ENCODE results near the gene INSRR. TPM values are rescaled to one million over a fixed set of nuclear protein-coding genes. Genes with fewer than 3 reads are reported as not detected.
A peak's percentile ranks its signal among the peaks of the same experiment; 100 is the strongest.

The INSRR gene
- total RNA-seq = not detected in 3 replicates
- long read RNA-seq = 0 reads

DNA sequence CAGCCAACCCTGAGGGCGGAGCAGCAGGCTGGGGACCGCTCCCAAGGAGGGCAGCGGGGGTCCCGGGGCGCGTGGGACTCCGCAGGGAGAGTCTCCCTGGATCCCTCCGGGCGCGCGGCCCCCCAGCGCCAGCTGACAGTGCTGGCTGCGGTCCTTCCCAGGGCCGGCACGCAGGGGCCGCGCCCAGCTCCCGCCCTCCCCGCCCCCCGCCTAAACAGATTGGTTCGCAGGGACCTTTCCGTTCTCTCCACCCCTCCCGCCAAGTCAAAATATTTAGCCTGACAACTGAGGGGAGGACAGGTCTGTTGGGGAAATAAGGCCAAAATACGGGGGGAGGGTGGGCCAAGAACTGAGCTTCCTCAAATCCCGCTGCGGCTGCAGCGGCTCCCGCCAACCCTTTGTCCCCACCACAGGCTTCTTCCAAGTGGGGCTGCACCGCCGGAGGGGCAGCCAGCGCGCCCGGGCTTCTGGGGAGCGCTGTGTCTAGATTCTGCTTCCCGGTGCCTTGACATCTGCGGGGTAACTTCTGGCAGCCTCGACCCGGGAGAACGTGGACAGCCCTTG is at the start of gene INSRR:
Gene INSRR, minus strand, starts transcription at position 159 of the 564 bp plus-strand sequence. CDS start 496 bp downstream, outside the sequence.
- peaks cover 17% of the 10 kb centered on the region for H3K4me1 Mint-ChIP-seq (ENCODE audit: low read depth)
- H3K9me3 Mint-ChIP-seq (ENCODE audit: low read depth) = no peaks in the 10 kb centered on the region
- peaks cover 47% of the 10 kb centered on the region for H3K27me3 Mint-ChIP-seq (ENCODE audit: low read depth)
- no peak within 1 kb of the TSS for H3K27ac Mint-ChIP-seq (ENCODE audit: unreplicated experiment)
- DNase-seq (ENCODE audit: low spot score) = no peak
- peak within 1 kb of the TSS; percentile 60 for H3K4me3 Mint-ChIP-seq (ENCODE audit: unreplicated experiment)
- TF ChIP-seq, protein P1, sequence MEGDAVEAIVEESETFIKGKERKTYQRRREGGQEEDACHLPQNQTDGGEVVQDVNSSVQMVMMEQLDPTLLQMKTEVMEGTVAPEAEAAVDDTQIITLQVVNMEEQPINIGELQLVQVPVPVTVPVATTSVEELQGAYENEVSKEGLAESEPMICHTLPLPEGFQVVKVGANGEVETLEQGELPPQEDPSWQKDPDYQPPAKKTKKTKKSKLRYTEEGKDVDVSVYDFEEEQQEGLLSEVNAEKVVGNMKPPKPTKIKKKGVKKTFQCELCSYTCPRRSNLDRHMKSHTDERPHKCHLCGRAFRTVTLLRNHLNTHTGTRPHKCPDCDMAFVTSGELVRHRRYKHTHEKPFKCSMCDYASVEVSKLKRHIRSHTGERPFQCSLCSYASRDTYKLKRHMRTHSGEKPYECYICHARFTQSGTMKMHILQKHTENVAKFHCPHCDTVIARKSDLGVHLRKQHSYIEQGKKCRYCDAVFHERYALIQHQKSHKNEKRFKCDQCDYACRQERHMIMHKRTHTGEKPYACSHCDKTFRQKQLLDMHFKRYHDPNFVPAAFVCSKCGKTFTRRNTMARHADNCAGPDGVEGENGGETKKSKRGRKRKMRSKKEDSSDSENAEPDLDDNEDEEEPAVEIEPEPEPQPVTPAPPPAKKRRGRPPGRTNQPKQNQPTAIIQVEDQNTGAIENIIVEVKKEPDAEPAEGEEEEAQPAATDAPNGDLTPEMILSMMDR (IDR thresholded peaks at IDR 0.05) = no peak
- no peaks in the 10 kb centered on the region for H3K36me3 Mint-ChIP-seq (ENCODE audit: low read depth)

DNA sequence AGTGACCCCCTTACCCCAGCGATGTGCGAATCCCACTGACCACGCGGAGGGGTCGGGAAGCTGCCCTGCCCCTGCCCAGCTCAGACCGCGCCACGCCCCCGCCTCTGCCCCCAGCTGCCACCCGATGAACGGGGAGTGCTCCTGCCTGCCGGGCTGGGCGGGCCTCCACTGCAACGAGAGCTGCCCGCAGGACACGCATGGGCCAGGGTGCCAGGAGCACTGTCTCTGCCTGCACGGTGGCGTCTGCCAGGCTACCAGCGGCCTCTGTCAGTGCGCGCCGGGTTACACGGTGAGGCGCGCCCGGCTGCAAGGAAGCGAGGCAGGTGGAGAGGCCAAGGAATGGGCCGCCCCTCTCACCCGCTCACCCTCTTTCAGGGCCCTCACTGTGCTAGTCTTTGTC is 49.6 kb upstream of the INSRR start:
- H3K27ac Mint-ChIP-seq (ENCODE audit: unreplicated experiment) = no peak overlapping the region
- no peaks in the 10 kb centered on the region for H3K27me3 Mint-ChIP-seq (ENCODE audit: low read depth)
- TF ChIP-seq, protein P1 (IDR thresholded peaks at IDR 0.05) = no peak
- H3K9me3 Mint-ChIP-seq (ENCODE audit: low read depth) = no peaks in the 10 kb centered on the region
- H3K36me3 Mint-ChIP-seq (ENCODE audit: low read depth) = peaks cover 1% of the 10 kb centered on the region
- peaks cover 5% of the 10 kb centered on the region for H3K4me1 Mint-ChIP-seq (ENCODE audit: low read depth)
- no peak overlapping the region for H3K4me3 Mint-ChIP-seq (ENCODE audit: unreplicated experiment)
- DNase-seq (ENCODE audit: low spot score) = peak; percentile 88

DNA sequence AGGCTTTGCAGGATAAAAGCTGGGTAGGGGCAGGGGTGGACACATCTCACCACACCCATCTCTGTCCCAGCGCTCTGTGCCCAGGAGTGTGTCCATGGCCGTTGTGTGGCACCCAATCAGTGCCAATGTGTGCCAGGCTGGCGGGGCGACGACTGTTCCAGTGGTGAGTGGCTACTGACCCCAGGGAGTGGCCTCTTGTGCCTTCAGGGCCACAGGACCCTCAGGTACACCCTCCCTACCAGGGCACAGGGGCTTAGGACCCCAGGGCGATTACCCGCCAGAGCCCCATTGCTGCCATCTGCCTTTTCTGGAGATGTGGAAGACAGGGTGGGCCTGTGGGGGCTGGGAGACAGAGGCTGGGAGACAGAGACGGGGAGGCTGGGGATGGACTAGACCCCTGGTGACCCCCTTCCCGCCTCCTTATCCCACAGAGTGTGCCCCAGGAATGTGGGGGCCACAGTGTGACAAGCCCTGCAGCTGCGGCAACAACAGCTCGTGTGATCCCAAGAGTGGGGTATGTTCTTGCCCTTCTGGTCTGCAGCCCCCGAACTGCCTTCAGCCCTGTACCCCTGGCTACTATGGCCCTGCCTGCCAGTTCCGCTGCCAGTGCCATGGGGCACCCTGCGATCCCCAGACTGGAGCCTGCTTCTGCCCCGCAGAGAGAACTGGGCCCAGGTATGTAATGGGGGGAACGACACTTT is 47.4 kb upstream of the INSRR start:
- Mint-ChIP-seq H3K9me3 (ENCODE audit: low read depth) (no peaks in the 10 kb centered on the region), H3K27ac (ENCODE audit: unreplicated experiment) (no peak overlapping the region), H3K27me3 (ENCODE audit: low read depth) (peaks cover 2% of the 10 kb centered on the region), H3K4me1 (ENCODE audit: low read depth) (peaks cover 18% of the 10 kb centered on the region), H3K4me3 (ENCODE audit: unreplicated experiment) (no peak overlapping the region), H3K36me3 (ENCODE audit: low read depth) (peaks cover 1% of the 10 kb centered on the region)
- TF ChIP-seq, protein P1 (IDR thresholded peaks at IDR 0.05) = no peak
- peak; percentile 82 for DNase-seq (ENCODE audit: low spot score)

- peaks cover 18% of the 10 kb centered on the region for H3K4me1 Mint-ChIP-seq (ENCODE audit: low read depth)
- peak; percentile 39 for DNase-seq (ENCODE audit: low spot score)
- no peak overlapping the region for H3K4me3 Mint-ChIP-seq (ENCODE audit: unreplicated experiment)
- no peaks in the 10 kb centered on the region for H3K9me3 Mint-ChIP-seq (ENCODE audit: low read depth)
- peaks cover 1% of the 10 kb centered on the region for H3K36me3 Mint-ChIP-seq (ENCODE audit: low read depth)
- TF ChIP-seq, protein P1 (IDR thresholded peaks at IDR 0.05) = no peak
- peaks cover 2% of the 10 kb centered on the region for H3K27me3 Mint-ChIP-seq (ENCODE audit: low read depth)
- H3K27ac Mint-ChIP-seq (ENCODE audit: unreplicated experiment) = peak overlapping the region; percentile 24
These were observed 46.7 kb upstream of the INSRR start for GRCh38 chr1:156905651-156906050.

- Mint-ChIP-seq H3K27me3 (ENCODE audit: low read depth) (peaks cover 2% of the 10 kb centered on the region), H3K4me1 (ENCODE audit: low read depth) (peaks cover 18% of the 10 kb centered on the region), H3K9me3 (ENCODE audit: low read depth) (no peaks in the 10 kb centered on the region), H3K36me3 (ENCODE audit: low read depth) (peaks cover 1% of the 10 kb centered on the region), H3K4me3 (ENCODE audit: unreplicated experiment) (no peak overlapping the region), H3K27ac (ENCODE audit: unreplicated experiment) (no peak overlapping the region)
- DNase-seq (ENCODE audit: low spot score) = peak; percentile 77
- TF ChIP-seq, protein P1 (IDR thresholded peaks at IDR 0.05) = no peak
These were observed 46.3 kb upstream of the INSRR start for GRCh38 chr1:156905176-156905575.

All from chondrocyte (in vitro differentiated cells).